Skeletal muscle cell (primary cell): ENCODE data around the gene MSL1.
A peak's percentile ranks its signal among the peaks of the same experiment; 100 is the strongest.

Experiments
- DNase-seq: peaks from one replicate; pipeline ENCODE4 v3.0.0-alpha.2; 2010; ENCODE audit warnings: low read depth
- H3K4me3 ChIP-seq: 2 replicates; pipeline ENCODE4 v1.5.1; 2011; ENCODE audit warnings: low read depth, mild to moderate bottlenecking, control low read depth, low read length, moderate library complexity

The MSL1 gene

GRCh38 chr17:40121181-40122135 lies at the start of gene MSL1:
Gene MSL1 (plus strand): TSS chr17:40121971. CDS start chr17:40122613, 642 bp downstream.
- H3K4me3 ChIP-seq = peak within 1 kb of the TSS; percentile 90
- DNase-seq = no peak

GRCh38 chr17:40072040-40072734 lies 49.6 kb upstream of the MSL1 start:
- no peak overlapping the region for H3K4me3 ChIP-seq
- no peak for DNase-seq

- DNase-seq = no peak
- no peak overlapping the region for H3K4me3 ChIP-seq
Observed at GRCh38 chr17:40072735-40073346, 48.9 kb upstream of the MSL1 start.

GRCh38 chr17:40073454-40074174 lies 48.2 kb upstream of the MSL1 start:
- no peak for DNase-seq
- no peak overlapping the region for H3K4me3 ChIP-seq

- H3K4me3 ChIP-seq = no peak overlapping the region
- DNase-seq = no peak
Observed at GRCh38 chr17:40074175-40074512, 47.6 kb upstream of the MSL1 start.

- H3K4me3 ChIP-seq = no peak overlapping the region
- no peak for DNase-seq
Observed at GRCh38 chr17:40074871-40075200, 46.9 kb upstream of the MSL1 start.

- no peak for DNase-seq
- H3K4me3 ChIP-seq = no peak overlapping the region
Observed at GRCh38 chr17:40075201-40075941, 46.4 kb upstream of the MSL1 start.

- no peak overlapping the region for H3K4me3 ChIP-seq
Observed at GRCh38 chr17:40075942-40076498, 45.8 kb upstream of the MSL1 start.

GRCh38 chr17:40076591-40076990 lies 45.2 kb upstream of the MSL1 start:
- no peak overlapping the region for H3K4me3 ChIP-seq
- no peak for DNase-seq

More at GRCh38 chr17:40075942-40076498, 45.8 kb upstream of the MSL1 start:
- DNase-seq = no peak

GRCh38 chr17:40079545-40079944 lies 42.2 kb upstream of the MSL1 start:
- no peak for DNase-seq
- H3K4me3 ChIP-seq = no peak overlapping the region

GRCh38 chr17:40084477-40084876 lies 37.3 kb upstream of the MSL1 start:
- DNase-seq = no peak
- H3K4me3 ChIP-seq = no peak overlapping the region

GRCh38 chr17:40086150-40087044 lies 35.4 kb upstream of the MSL1 start:
- H3K4me3 ChIP-seq = no peak overlapping the region
- DNase-seq = no peak

GRCh38 chr17:40087049-40087794 lies 34.5 kb upstream of the MSL1 start:
- no peak for DNase-seq
- H3K4me3 ChIP-seq = no peak overlapping the region

- no peak overlapping the region for H3K4me3 ChIP-seq
- DNase-seq = no peak
Observed at GRCh38 chr17:40087903-40088718, 33.7 kb upstream of the MSL1 start.

- no peak overlapping the region for H3K4me3 ChIP-seq
- DNase-seq = no peak
Observed at GRCh38 chr17:40089077-40089895, 32.5 kb upstream of the MSL1 start.
